ENCODE measurements around the gene KIAA0408. TPM values are rescaled to one million over a fixed set of nuclear protein-coding genes. Genes with fewer than 3 reads are reported as not detected.

Gene KIAA0408
- total RNA-seq, 1 experiment from 2014 or later, result 3.1 TPM

DNA sequence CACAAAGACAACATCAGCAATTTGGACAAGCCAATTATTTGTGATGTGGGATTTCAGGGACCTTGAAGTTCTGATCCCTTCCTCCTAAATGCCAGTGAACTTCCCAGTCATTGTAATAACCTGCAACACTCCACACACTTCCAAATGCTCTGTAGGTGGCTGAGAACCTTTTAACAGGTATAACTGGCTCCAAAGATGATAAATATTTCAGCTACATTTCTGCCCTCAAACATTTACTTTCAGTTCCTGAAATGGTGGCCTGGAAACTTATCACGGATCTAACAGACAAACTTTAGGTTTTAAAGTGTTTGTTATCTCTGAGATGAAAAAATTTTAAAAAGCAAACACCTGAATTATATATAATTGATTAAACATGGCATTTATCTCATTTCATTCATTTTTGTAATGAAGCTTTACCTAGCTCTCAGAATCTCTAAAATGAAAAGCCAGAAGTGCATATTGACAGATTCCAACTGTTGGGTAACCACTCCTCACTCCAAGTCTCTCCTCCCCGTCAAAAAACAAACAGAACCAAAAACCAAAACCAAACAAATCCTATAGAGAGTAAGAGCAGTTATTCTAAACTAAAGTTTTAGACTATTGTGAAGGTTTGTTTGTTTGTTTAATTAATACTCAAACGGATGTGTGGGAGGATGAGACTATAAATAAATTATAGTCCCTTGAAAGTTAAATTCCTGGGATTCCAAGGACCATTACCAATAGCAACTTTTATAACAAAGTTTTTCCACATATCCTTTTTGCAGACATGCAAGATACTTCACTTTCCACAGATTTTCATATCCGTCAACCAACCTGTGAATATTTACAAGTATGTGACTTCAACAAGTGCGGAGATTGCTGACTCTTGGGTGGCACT lies 12.4 kb upstream of the KIAA0408 start:
- no peak overlapping the region for H3K14ac ChIP-seq (ENCODE audit: insufficient read depth, low read length)
- H2BK20ac ChIP-seq (ENCODE audit: low read depth, low read length, poor library complexity, severe bottlenecking), result no peak overlapping the region
- WGBS (ENCODE audit: extremely low coverage, insufficient read length, low lambda C conversion rate), result no CpG with 5 or more reads among the region's 5 CpGs
- H3K18ac ChIP-seq (ENCODE audit: insufficient read length, low read depth, low read length), result no peak overlapping the region
- no peak overlapping the region for H4K5ac ChIP-seq (ENCODE audit: insufficient read length, low read depth, low read length)
- H2BK120ac ChIP-seq (ENCODE audit: low read depth, low read length, poor library complexity, severe bottlenecking), result no peak overlapping the region
- peaks cover 2% of the 10 kb centered on the region for H3K4me1 ChIP-seq (ENCODE audit: insufficient read depth, low read length)
- Mint-ChIP-seq H3K4me3 (no peak overlapping the region), H3K27ac (no peak overlapping the region), H3K4me1 (peaks cover 6 to 7% of the 10 kb centered on the region in 2 experiments; a peak in 3 of 4 replicates), H3K9me3 (no peaks in the 10 kb centered on the region), H3K36me3 (ENCODE audit: insufficient read depth in 1 of 3, low read depth in 3 of 3) (peaks cover 22 to 37% (median 33%) of the 10 kb centered on the region in 3 experiments), H3K27me3 (ENCODE audit: low read depth) (no peaks in the 10 kb centered on the region)
- H4K20me1 ChIP-seq (ENCODE audit: control insufficient read depth, insufficient read depth, insufficient read length), result no peaks in the 10 kb centered on the region
- no peak overlapping the region for H3K56ac ChIP-seq (ENCODE audit: insufficient read length, low read depth, low read length)
- H4K8ac ChIP-seq (replicated peaks; ENCODE audit: insufficient read length, low read depth, low read length), result no peak overlapping the region
- no peaks in the 10 kb centered on the region for H3K79me1 ChIP-seq (ENCODE audit: insufficient read depth, low read depth, low read length, poor library complexity, severe bottlenecking)
- H2AK5ac ChIP-seq (ENCODE audit: insufficient read length, low read length), result no peak overlapping the region
- no peaks in the 10 kb centered on the region for H3K27me3 ChIP-seq (ENCODE audit: insufficient read depth, low read length)
- no peak overlapping the region for H2BK12ac ChIP-seq (ENCODE audit: insufficient read length, low read depth, low read length)
- H3K23ac ChIP-seq (ENCODE audit: insufficient read length, low read depth, low read length), result no peak overlapping the region
- H2BK15ac ChIP-seq (ENCODE audit: low read depth, low read length), result no peak overlapping the region
- H3T11ph ChIP-seq (ENCODE audit: low read length), result no peak overlapping the region
- H3K23me2 ChIP-seq (ENCODE audit: insufficient read length, low read depth, low read length, poor library complexity, severe bottlenecking), result no peaks in the 10 kb centered on the region
- H4K91ac ChIP-seq (ENCODE audit: insufficient read length, low read depth, low read length), result no peak overlapping the region
- no peak overlapping the region for H3K9ac ChIP-seq (ENCODE audit: extremely low read depth, insufficient read length, low read length)
- no peak overlapping the region for H3K4me2 ChIP-seq (ENCODE audit: insufficient read depth, insufficient read length, low read length)
- H2BK5ac ChIP-seq (ENCODE audit: insufficient read length, low read length), result no peak overlapping the region
- no peak overlapping the region for H3K27ac ChIP-seq (ENCODE audit: insufficient read length, low read depth, low read length)
- no peaks in the 10 kb centered on the region for H3K79me2 ChIP-seq (ENCODE audit: insufficient read depth, low read length)
- TF ChIP-seq, protein P1, sequence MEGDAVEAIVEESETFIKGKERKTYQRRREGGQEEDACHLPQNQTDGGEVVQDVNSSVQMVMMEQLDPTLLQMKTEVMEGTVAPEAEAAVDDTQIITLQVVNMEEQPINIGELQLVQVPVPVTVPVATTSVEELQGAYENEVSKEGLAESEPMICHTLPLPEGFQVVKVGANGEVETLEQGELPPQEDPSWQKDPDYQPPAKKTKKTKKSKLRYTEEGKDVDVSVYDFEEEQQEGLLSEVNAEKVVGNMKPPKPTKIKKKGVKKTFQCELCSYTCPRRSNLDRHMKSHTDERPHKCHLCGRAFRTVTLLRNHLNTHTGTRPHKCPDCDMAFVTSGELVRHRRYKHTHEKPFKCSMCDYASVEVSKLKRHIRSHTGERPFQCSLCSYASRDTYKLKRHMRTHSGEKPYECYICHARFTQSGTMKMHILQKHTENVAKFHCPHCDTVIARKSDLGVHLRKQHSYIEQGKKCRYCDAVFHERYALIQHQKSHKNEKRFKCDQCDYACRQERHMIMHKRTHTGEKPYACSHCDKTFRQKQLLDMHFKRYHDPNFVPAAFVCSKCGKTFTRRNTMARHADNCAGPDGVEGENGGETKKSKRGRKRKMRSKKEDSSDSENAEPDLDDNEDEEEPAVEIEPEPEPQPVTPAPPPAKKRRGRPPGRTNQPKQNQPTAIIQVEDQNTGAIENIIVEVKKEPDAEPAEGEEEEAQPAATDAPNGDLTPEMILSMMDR (conservative IDR thresholded peaks at IDR 0.05), result no peak
- H3K4ac ChIP-seq (ENCODE audit: low read depth, low read length), result no peak overlapping the region
- H2AFZ ChIP-seq (ENCODE audit: low read length), result no peak overlapping the region
- no peaks in the 10 kb centered on the region for H3K9me3 ChIP-seq (ENCODE audit: control insufficient read depth, low read depth, low read length)
- no peak for DNase-seq

Measured in H9 (cell line).